K562 (cell line): ENCODE data around the gene TARP.
A peak's percentile ranks its signal among the peaks of the same experiment; 100 is the strongest.

Experiments
- ARNT ChIP-seq, 2 experiments: fragments of 450-650 bp; IDR thresholded peaks; 2 replicates each; pipeline ENCODE4 v1.6.1; 2016; ENCODE audit warnings: mild to moderate bottlenecking in 1 of 2
- CEBPZ ChIP-seq: fragments of 150-350 bp; IDR thresholded peaks from 2 replicates; pipeline ENCODE4 v1.6.1; 2014; ENCODE audit warnings: low read depth, mild to moderate bottlenecking, low read length, borderline replicate concordance
- EGR1 ChIP-seq: fragments of 450-650 bp; conservative IDR thresholded peaks from 2 replicates; pipeline ENCODE4 v1.6.1; 2017; ENCODE audit warnings: mild to moderate bottlenecking
- HIVEP1 ChIP-seq: fragments of 250-450 bp; sonication (Bioruptor Pico); IDR thresholded peaks from 2 replicates; pipeline ENCODE4 v1.4.0; 2020; ENCODE audit warnings: mild to moderate bottlenecking
- HNRNPK ChIP-seq: fragments of 200-400 bp; formaldehyde crosslinking; IDR thresholded peaks from one replicate; pipeline ENCODE4 v1.6.1; 2018; ENCODE audit warnings: mild to moderate bottlenecking, low read depth, low read length; ENCODE audit not compliant: poor library complexity, severe bottlenecking
- MLX ChIP-seq, 2 experiments: fragments of 450-650 bp in 1 of 2; sonication (generic) in 1 of 2; formaldehyde crosslinking; conservative IDR thresholded peaks; 2 replicates each; pipeline versions ENCODE4 v1.4.0 to v1.8.1; 2020 to 2022; ENCODE audit warnings: mild to moderate bottlenecking in 1 of 2, missing genetic modification reagents in 1 of 2
- NCOA2 ChIP-seq, 2 experiments: fragments of 450-650 bp; IDR thresholded peaks; 2 replicates each; pipeline ENCODE4 v1.6.1; 2018; ENCODE audit warnings: mild to moderate bottlenecking in 2 of 2, moderate library complexity in 1 of 2; ENCODE audit not compliant: partially characterized antibody in 2 of 2
- NCOA4 ChIP-seq: fragments of 450-650 bp; IDR thresholded peaks from 2 replicates; pipeline ENCODE4 v1.6.1; 2018; ENCODE audit warnings: mild to moderate bottlenecking; ENCODE audit not compliant: partially characterized antibody
- NFRKB ChIP-seq: fragments of 450-650 bp; IDR thresholded peaks from 2 replicates; pipeline ENCODE4 v1.6.1; 2016; ENCODE audit warnings: low read depth
- NONO ChIP-seq, 2 experiments: fragments of 200-400 bp in 1 of 2; fragments of 450-650 bp in 1 of 2; formaldehyde crosslinking in 1 of 2; IDR thresholded peaks; 2 replicates each; pipeline ENCODE4 v1.6.1; 2017; ENCODE audit warnings: low read depth in 2 of 2, mild to moderate bottlenecking in 2 of 2, moderate library complexity in 2 of 2, low read length in 1 of 2
- NR1H2 ChIP-seq: sonication (generic); formaldehyde crosslinking; IDR thresholded peaks from 2 replicates; pipeline ENCODE4 v1.4.0; 2020; ENCODE audit warnings: mild to moderate bottlenecking, missing genetic modification reagents
- SMARCE1 ChIP-seq: fragments of 450-650 bp; IDR thresholded peaks from 2 replicates; pipeline ENCODE4 v1.7.1; 2016; ENCODE audit warnings: mild to moderate bottlenecking
- STAG1 ChIP-seq: sonication (generic); formaldehyde crosslinking; IDR thresholded peaks from 2 replicates; pipeline ENCODE4 v1.5.0; 2020; ENCODE audit warnings: missing genetic modification reagents, borderline replicate concordance
- TAF15 ChIP-seq: fragments of 200-400 bp; formaldehyde crosslinking; IDR thresholded peaks from 2 replicates; pipeline ENCODE4 v1.6.1; 2017; ENCODE audit warnings: mild to moderate bottlenecking, low read depth, low read length, moderate library complexity
- ZNF436 ChIP-seq: fragments of 250-450, 450-650 bp; sonication (Bioruptor Pico); formaldehyde crosslinking; IDR thresholded peaks from 2 replicates; pipeline ENCODE4 v1.7.0; 2020; ENCODE audit warnings: mild to moderate bottlenecking
- ZNF609 ChIP-seq: sonication (generic); formaldehyde crosslinking; IDR thresholded peaks from 2 replicates; pipeline ENCODE4 v1.8.1; 2023; ENCODE audit warnings: missing genetic modification reagents, mild to moderate bottlenecking, borderline replicate concordance
- ZNF655 ChIP-seq: fragments of 250-450 bp; sonication (Bioruptor Pico); IDR thresholded peaks from 2 replicates; pipeline ENCODE4 v1.5.0; 2021

Gene TARP

GRCh38 chr7:38311329-38311937, 38.0 kb upstream of the TARP start (continued):
- TF ChIP-seq TAF15 (no peak), HNRNPK (no peak), NFRKB (peak; percentile 77; the same call in 1 of the 2 replicates), ARNT (IDR thresholded peaks at IDR 0.05) (no peak), NCOA4 (no peak), ZNF655 (CRISPR knock-in tag) (no peak), NONO (IDR thresholded peaks at IDR 0.05; ENCODE audit: low read depth in 2 of 2, low read length in 1 of 2) (0 out of 4 replicates have a peak, but pooled peaks of 1 of the 2 experiments have one; percentile 48), CEBPZ (no peak), STAG1 (CRISPR knock-in tag) (no peak), ZNF609 (CRISPR knock-in tag) (no peak), EGR1 (peak; percentile 62), HIVEP1 (CRISPR knock-in tag) (no peak), NCOA2 (IDR thresholded peaks at IDR 0.05; ENCODE audit: partially characterized antibody in 2 of 2) (no peak), ZNF436 (CRISPR knock-in tag) (no peak), NR1H2 (CRISPR knock-in tag) (0 out of 2 replicates have a peak, but pooled peaks have one; percentile 78), SMARCE1 (no peak), MLX (CRISPR knock-in tag; conservative IDR thresholded peaks at IDR 0.05) (no peak)
